Choroid plexus epithelial cell (primary cell): ENCODE measurements around the gene ABCC2.

Experiments used
- DNase-seq: peaks from one replicate; pipeline ENCODE4 v3.0.0-alpha.2; 2010; ENCODE audit warnings: low read depth
- H3K4me3 ChIP-seq: 2 replicates; pipeline ENCODE4 v1.5.1; 2011; ENCODE audit warnings: low read depth, mild to moderate bottlenecking, control low read depth, low read length, moderate library complexity
- TF ChIP-seq, protein P1 (sequence below): conservative IDR thresholded peaks from 2 replicates; pipeline ENCODE4 v1.5.1; 2011; ENCODE audit warnings: low read depth, mild to moderate bottlenecking, control low read depth, inconsistent platforms, low read length, moderate library complexity

Gene ABCC2

DNA sequence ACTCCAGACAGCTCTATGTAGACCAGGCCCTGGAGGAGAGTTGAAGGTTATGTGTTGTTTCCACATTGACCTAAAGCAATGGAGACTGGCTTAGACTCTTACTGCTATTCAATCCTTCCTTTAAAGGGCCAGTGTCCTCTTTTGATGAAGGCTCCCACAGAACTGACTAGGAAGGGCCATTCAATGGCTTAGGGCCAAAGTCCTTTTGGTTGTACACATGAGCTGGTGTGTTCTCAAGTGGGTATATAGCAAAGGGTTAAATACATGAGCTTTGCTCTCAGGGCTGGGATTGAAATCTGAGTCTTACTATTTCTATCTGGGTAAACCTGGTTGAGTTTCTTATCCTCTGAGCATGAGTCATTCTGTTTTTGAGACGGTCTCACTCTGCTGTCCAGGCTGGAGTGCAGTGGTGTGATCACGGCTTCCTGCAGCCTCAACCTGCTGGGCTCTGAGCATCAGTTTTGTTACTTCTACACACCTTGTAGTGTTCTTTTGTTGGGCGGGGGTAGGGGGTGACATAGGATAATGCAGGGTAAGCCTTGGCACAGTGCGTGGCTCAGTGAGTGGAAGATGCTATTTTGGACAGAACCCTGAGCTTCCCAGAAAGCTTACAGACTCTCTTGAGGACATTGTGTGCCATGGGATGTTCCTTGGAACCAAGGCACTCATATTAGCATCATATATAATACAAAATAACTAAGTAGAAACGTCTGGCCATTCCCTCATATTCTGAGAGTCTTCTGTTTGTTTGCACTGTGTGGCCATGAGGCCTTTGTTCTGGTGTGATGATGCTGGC, 90.1 kb downstream of the ABCC2 start:
- TF ChIP-seq, protein P1, sequence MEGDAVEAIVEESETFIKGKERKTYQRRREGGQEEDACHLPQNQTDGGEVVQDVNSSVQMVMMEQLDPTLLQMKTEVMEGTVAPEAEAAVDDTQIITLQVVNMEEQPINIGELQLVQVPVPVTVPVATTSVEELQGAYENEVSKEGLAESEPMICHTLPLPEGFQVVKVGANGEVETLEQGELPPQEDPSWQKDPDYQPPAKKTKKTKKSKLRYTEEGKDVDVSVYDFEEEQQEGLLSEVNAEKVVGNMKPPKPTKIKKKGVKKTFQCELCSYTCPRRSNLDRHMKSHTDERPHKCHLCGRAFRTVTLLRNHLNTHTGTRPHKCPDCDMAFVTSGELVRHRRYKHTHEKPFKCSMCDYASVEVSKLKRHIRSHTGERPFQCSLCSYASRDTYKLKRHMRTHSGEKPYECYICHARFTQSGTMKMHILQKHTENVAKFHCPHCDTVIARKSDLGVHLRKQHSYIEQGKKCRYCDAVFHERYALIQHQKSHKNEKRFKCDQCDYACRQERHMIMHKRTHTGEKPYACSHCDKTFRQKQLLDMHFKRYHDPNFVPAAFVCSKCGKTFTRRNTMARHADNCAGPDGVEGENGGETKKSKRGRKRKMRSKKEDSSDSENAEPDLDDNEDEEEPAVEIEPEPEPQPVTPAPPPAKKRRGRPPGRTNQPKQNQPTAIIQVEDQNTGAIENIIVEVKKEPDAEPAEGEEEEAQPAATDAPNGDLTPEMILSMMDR, result no peak
- no peak overlapping the region for H3K4me3 ChIP-seq
- peak; percentile 73 for DNase-seq

DNA sequence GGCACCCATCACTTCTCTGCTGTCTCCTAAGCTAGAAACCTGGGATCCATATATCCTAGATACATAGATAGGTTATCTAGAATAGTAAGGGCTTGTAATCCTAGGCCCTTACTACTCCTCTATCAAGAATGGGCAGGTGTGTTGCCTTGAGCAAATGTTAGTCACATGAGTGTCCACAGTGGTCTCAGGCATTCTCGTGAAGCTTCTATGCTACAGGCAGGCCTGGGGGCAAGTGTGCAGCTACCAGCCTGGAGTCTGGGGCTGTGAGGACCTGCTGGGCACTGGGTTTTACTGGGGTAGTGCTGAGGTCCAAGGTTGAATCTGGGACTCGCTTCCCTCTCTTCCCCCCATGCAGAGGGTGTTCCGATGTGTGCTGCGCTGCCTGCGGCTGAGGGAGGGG, 91.4 kb downstream of the ABCC2 start:
- DNase-seq, result no peak
- no peak overlapping the region for H3K4me3 ChIP-seq
- TF ChIP-seq, protein P1, result no peak

DNA sequence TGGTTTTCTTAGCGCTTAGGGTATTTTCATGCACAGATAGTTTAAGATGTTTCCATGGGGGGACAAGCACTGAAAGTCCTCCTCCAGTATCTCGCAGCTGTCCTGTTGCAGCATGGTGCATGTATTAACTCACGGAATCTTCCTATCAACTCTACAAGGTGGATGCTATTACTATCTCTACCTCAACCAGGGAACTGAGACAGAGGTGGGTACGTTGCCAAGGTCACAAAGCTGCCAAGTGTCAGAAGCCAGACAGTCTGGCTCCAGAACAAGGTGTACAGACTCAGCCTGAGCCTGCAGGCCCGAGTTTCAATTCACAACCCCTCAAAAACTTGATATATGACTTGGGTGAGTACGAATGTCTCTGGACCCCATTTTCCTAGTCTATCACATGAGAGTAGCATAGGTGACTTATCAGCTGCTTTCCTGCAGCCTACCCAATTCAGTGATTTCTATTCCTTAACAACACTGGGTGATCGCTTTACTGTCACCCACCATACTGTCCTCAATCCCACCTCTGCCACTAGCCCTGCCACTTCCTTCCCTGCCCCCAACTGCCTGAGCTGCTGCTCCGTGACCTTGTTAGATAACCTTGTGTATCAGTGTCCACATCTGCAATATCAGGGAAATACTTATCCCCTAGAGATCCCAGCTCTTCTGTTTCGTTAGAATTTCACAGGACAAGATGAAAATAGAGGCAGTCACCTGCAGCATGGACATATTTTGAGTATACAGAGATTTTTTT, 92.1 kb downstream of the ABCC2 start:
- TF ChIP-seq, protein P1, result no peak
- no peak overlapping the region for H3K4me3 ChIP-seq
- DNase-seq, result no peak

DNA sequence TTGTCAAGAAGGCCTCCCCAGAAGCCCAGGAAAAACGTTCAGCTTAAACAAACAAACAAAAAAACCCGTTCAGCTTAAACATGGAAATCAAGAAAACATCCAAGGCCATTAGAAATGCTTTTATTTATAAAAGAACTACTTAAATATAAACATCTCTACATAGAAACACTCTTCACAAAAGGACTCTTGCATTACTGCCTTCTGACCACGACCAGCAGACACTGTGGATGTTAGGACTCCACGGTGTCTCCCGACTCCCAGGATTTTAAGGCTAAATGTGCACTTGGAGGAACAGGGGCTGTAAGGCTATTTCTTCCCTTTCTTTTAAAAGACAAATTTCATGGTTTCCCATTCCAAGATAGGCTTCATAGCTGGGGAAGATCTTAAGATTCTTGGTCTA, 93.0 kb downstream of the ABCC2 start:
- no peak for DNase-seq
- TF ChIP-seq, protein P1, result no peak
- no peak overlapping the region for H3K4me3 ChIP-seq

DNA sequence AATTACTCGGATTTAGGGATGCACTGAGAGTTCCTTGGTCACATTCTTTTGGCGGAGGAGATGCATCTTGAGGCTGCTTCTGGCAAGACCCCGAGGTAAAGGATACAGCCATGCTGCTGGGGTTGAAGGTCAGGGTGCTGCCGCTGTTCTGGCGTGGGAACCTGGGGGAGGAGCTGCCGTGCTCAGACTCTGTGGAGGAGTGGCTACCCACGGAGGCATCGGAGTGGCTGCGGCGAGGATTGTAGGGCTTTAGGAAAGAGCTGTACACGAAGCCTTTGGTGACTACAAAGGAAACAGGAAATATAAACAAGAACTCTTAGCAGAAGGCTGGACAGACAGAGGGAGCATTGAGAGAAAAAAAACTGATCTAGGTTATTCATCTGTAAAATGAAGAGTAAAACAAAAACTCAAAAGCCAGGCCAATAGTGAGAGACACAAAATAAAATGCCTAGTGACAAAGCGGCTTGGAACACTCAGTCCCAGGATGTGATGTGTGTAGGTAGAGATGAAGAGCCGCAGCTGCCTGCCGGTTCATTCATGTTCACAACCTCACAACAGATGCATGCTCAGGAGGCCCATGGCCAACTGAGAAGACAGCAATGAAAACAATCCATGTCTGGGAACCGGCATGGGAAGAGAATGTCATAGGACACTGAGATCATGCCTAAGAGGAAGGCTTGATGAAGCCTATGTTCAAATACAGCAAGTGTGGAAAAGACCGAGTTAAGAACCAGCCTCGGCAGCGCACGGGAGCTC, 97.8 kb downstream of the ABCC2 start:
- TF ChIP-seq, protein P1, result no peak
- DNase-seq, result peak; percentile 64
- no peak overlapping the region for H3K4me3 ChIP-seq

DNA sequence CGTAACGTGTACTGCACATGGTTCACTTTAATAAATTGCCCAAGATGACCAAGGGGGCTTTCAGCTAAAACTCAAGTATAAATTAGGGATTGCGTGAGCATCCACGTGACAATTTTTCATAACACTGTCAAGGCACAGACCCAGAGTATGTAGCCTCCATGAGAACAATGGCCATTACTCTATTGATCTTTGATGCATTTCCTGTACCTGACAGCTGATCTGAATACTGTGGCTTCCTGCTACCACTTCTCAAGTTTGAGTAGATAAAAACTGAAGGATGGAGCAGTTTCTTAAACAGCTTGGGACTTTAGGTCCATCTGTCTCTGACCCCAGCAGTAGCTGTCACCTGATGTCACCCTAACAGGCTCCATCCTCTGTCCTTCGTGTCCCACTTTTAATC, 98.9 kb downstream of the ABCC2 start:
- no peak overlapping the region for H3K4me3 ChIP-seq
- no peak for DNase-seq
- TF ChIP-seq, protein P1, result no peak
